ENCODE data around the gene OCLN.
"Not testable (repeated sequence)": the region's sequence is repeated elsewhere in the genome, so short reads cannot be mapped to it uniquely, and the experiment has no call there.

The OCLN gene

DNA sequence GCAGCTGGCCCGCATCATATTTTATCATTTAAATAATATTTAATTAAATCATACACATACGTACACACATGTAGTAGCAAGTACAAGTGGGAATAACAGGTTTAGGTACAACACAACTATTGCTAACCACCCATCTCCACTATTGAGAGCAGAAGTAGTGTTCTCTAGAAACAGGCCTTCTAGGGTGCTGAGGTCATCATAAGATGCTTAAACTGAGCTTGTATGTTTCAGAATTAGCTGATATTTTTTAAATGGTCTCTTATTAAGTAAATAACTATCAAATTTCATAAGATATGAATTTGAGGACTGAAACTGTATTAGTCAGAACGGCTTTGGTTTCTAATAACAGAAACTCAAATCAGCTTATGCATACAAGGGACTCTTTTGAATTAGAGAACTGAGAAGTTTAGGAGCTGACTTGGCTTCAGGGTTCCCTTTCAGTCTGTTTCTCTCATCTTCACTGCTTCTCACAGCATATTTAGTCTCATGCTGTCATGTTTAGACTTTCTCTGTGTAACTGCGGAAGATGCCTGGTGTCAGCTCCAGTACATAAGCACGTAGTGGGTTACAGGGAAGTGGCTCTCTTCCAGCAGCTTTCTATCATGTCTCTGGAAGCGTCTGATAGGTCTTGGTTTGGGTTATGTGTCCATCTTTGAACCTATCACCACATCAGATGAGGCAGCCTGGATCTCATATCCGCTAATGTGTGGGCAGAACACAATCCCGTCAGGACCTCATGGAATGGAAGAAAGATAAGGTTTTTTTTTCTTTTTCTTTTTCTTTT lies 25.0 kb upstream of the OCLN start:
- Histone ChIP-seq H3K27ac (ENCODE audit: low read length) (no peak overlapping the region), H3K9me3 (ENCODE audit: insufficient read depth, low read depth, low read length) (no peaks in the 10 kb centered on the region), H3K4me1 (ENCODE audit: insufficient read depth, low read length) (no peaks in the 10 kb centered on the region), H3K27me3 (ENCODE audit: insufficient read depth, low read length) (no peaks in the 10 kb centered on the region), H3K36me3 (ENCODE audit: insufficient read depth, low read depth, low read length) (no peaks in the 10 kb centered on the region), H3K9ac (ENCODE audit: low read depth, low read length) (no peak overlapping the region), H3K4me3 (ENCODE audit: low read length) (no peak overlapping the region)

DNA sequence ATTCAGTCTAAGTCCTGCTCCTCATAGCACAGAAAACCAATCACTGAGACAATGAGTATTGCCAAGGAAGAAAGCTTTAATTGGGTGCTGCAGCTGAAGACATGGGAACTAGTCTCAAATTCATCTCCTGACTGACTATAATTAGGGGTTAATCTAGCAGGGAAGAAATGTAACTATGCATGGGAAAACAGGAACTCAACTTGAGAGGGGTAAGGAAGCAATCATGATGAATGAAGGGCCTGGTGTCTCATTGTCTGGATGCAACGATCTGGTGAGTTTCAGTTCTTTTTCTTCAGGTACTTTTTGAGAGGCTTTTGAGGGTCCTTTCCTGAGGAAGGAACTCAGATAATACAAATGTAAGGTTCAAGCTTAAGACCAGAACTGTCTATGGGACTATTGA lies 24.0 kb upstream of the OCLN start:
- H3K27ac ChIP-seq (ENCODE audit: low read length): no peak overlapping the region
- H3K36me3 ChIP-seq (ENCODE audit: insufficient read depth, low read depth, low read length): no peaks in the 10 kb centered on the region

DNA sequence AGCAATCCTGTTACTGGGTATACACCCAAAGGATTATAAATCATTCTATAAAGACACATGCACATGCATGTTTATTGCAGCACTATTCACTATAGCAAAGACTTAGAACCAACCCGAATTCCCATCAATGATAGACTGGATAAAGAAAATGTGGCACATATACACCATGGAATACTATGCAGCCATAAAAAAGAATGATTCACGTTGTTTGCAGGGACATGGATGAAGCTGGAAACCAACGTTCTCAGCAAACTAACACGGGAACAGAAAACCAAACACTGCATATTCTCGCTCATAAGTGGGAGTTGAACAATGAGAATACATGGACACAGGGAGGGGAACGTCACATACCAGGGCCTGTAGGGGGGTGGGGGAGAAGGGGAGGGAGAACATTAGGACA lies 21.1 kb upstream of the OCLN start:
- H3K27me3 ChIP-seq (ENCODE audit: insufficient read depth, low read length); H3K36me3 ChIP-seq (ENCODE audit: insufficient read depth, low read depth, low read length); H3K27ac ChIP-seq (ENCODE audit: low read length); H3K4me3 ChIP-seq (ENCODE audit: low read length); H3K4me1 ChIP-seq (ENCODE audit: insufficient read depth, low read length); H3K9ac ChIP-seq (ENCODE audit: low read depth, low read length); H3K9me3 ChIP-seq (ENCODE audit: insufficient read depth, low read depth, low read length): not testable (repeated sequence)

More for the DNA sequence above, 24.0 kb upstream of the OCLN start:
- Histone ChIP-seq H3K9ac (ENCODE audit: low read depth, low read length) (no peak overlapping the region), H3K4me1 (ENCODE audit: insufficient read depth, low read length) (no peaks in the 10 kb centered on the region), H3K9me3 (ENCODE audit: insufficient read depth, low read depth, low read length) (no peaks in the 10 kb centered on the region), H3K27me3 (ENCODE audit: insufficient read depth, low read length) (no peaks in the 10 kb centered on the region), H3K4me3 (ENCODE audit: low read length) (no peak overlapping the region)

DNA sequence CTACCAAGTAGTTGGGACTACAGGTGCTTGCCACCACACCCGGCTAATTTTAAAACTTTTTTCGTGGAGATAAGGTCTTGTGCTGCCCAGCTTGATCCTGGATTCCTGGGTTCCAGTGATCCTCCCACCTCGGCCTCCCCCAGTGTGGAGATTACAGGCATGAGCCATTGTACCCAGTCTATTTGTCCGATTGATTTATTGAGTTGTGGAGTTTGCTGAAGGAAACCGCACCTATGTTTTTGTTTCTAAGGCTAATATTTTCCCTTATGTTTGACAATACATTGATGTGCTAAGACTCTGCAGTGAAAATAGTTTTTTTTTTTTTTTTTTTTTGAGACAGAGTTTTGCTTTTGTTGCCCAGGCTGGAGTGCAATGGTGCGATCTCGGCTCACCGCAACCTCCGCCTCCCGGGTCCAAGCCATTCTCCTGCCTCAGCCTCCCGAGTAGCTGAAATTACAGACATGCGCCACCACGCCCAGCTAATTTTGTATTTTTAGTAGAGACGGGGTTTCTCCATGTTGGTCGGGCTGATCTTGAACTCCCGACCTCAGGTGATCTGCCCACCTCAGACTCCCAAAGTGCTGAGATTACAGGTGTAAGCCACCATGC lies 20.0 kb upstream of the OCLN start:
- H3K9me3 ChIP-seq (ENCODE audit: insufficient read depth, low read depth, low read length); H3K27ac ChIP-seq (ENCODE audit: low read length); H3K4me3 ChIP-seq (ENCODE audit: low read length); H3K9ac ChIP-seq (ENCODE audit: low read depth, low read length); H3K4me1 ChIP-seq (ENCODE audit: insufficient read depth, low read length); H3K36me3 ChIP-seq (ENCODE audit: insufficient read depth, low read depth, low read length); H3K27me3 ChIP-seq (ENCODE audit: insufficient read depth, low read length): not testable (repeated sequence)

DNA sequence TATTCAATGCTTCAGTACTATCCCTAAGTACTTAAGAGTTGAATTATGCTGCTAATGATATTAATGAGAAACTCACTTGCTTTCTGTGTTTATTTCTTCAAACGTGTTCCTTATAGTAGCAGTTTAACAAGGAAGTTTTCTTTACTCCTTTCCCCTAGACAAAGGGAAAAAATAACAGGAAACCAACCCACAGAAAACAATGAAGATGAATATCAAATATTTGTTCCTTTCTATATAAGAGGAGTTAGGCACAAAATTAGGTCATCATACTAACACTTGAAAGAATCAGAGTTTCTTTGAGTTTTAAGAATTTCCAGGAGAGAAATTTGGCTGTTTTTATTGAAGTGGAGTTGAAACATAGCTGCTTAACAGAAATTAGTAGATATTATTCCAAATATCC lies 15.4 kb upstream of the OCLN start:
- Histone ChIP-seq H3K9me3 (ENCODE audit: insufficient read depth, low read depth, low read length) (no peaks in the 10 kb centered on the region), H3K36me3 (ENCODE audit: insufficient read depth, low read depth, low read length) (no peaks in the 10 kb centered on the region), H3K9ac (ENCODE audit: low read depth, low read length) (no peak overlapping the region), H3K27me3 (ENCODE audit: insufficient read depth, low read length) (no peaks in the 10 kb centered on the region), H3K4me3 (ENCODE audit: low read length) (no peak overlapping the region), H3K4me1 (ENCODE audit: insufficient read depth, low read length) (no peaks in the 10 kb centered on the region), H3K27ac (ENCODE audit: low read length) (no peak overlapping the region)

DNA sequence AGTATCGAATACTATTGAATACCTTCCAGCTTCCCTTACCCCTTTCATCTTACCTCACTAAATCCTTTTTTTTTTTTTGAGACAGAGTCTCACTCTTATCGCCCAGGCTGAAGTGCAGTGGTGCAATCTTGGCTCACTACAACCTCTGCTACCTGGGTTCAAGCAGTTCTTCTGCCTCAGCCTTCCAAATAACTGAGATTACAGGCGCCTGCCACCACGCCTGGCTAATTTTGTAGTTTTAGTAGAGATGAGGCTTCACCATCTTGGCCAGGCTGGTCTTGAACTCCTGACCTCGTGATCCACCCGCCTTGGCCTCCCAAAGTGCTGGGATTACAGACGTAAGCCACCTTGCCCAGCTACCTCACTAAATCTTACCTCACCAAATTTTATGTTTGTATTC lies 14.3 kb upstream of the OCLN start:
- H3K9me3 ChIP-seq (ENCODE audit: insufficient read depth, low read depth, low read length); H3K27me3 ChIP-seq (ENCODE audit: insufficient read depth, low read length); H3K27ac ChIP-seq (ENCODE audit: low read length); H3K4me1 ChIP-seq (ENCODE audit: insufficient read depth, low read length); H3K9ac ChIP-seq (ENCODE audit: low read depth, low read length); H3K36me3 ChIP-seq (ENCODE audit: insufficient read depth, low read depth, low read length); H3K4me3 ChIP-seq (ENCODE audit: low read length): not testable (repeated sequence)

DNA sequence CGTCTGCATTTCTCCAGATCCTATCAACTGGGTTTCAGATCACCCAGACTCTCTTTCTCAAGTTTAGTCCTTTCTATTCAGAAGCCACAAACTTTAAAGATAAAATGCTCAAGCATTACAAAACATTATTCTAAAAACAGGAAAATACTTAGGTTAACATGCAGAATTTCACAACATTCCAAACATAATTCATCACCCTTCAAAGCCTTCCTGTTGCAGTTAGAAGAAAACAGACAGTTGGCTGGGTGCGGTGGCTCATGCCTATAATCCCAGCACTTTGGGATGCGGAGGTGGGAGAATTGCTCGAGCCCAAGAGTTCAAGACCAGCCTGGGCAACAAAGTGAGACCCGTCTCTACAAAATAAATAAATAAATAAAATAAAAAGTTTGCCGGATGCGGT lies 7.7 kb upstream of the OCLN start:
- no peak overlapping the region for H3K4me3 ChIP-seq (ENCODE audit: low read length)

DNA sequence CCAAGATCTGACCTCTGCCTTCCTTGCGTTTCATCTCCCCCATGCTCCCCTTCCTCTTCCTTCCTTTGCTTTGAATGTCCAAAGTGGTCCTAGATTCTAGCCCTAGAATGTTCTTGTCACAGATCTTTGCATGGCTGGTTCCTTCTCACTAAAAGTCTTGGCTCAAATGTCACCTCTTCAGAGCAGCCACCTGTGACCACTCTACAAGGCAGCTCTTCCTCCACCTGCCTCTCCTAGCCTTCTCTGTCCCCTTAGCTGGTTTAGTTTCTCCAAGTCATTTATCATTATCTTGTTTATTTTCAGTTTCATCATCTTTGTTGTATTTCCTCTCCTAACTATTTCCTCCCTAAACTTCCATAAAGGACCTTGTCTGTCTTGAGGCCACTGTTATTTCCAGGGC lies 7.1 kb upstream of the OCLN start:
- Histone ChIP-seq H3K4me1 (ENCODE audit: insufficient read depth, low read length) (no peaks in the 10 kb centered on the region), H3K9me3 (ENCODE audit: insufficient read depth, low read depth, low read length) (no peaks in the 10 kb centered on the region), H3K9ac (ENCODE audit: low read depth, low read length) (no peak overlapping the region), H3K36me3 (ENCODE audit: insufficient read depth, low read depth, low read length) (no peaks in the 10 kb centered on the region), H3K27ac (ENCODE audit: low read length) (no peak overlapping the region), H3K27me3 (ENCODE audit: insufficient read depth, low read length) (peaks cover under 1% of the 10 kb centered on the region; the same call in 1 of the 2 replicates), H3K4me3 (ENCODE audit: low read length) (no peak overlapping the region)

More for the DNA sequence above, 7.7 kb upstream of the OCLN start:
- Histone ChIP-seq H3K27ac (ENCODE audit: low read length) (no peak overlapping the region), H3K36me3 (ENCODE audit: insufficient read depth, low read depth, low read length) (no peaks in the 10 kb centered on the region), H3K4me1 (ENCODE audit: insufficient read depth, low read length) (no peaks in the 10 kb centered on the region), H3K9me3 (ENCODE audit: insufficient read depth, low read depth, low read length) (no peaks in the 10 kb centered on the region), H3K27me3 (ENCODE audit: insufficient read depth, low read length) (no peaks in the 10 kb centered on the region), H3K9ac (ENCODE audit: low read depth, low read length) (no peak overlapping the region)

DNA sequence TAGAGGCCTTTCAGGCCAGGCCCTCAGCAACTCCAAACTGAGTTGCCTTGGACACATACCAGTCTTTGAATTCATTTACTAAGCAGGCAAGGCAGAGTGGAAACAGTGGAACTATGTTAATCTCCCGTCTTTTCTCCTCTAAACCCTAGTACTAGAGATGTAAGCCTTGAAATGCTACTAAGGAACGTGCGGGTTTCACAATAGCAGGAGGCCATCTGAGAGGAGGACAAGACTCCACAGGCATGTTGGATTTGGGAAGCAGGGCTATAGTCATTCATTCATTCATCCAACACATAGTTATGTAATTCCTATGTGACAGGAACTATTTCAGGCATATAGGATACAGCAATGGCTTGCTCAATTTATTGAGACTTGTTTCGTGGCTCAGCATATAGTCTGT lies 3.3 kb upstream of the OCLN start:
- Histone ChIP-seq H3K9me3 (ENCODE audit: insufficient read depth, low read depth, low read length) (no peaks in the 10 kb centered on the region), H3K27ac (ENCODE audit: low read length) (no peak overlapping the region), H3K9ac (ENCODE audit: low read depth, low read length) (no peak overlapping the region), H3K36me3 (ENCODE audit: insufficient read depth, low read depth, low read length) (no peaks in the 10 kb centered on the region), H3K4me1 (ENCODE audit: insufficient read depth, low read length) (no peaks in the 10 kb centered on the region), H3K27me3 (ENCODE audit: insufficient read depth, low read length) (peaks cover 21% of the 10 kb centered on the region; the same call in 1 of the 2 replicates), H3K4me3 (ENCODE audit: low read length) (no peak overlapping the region)

DNA sequence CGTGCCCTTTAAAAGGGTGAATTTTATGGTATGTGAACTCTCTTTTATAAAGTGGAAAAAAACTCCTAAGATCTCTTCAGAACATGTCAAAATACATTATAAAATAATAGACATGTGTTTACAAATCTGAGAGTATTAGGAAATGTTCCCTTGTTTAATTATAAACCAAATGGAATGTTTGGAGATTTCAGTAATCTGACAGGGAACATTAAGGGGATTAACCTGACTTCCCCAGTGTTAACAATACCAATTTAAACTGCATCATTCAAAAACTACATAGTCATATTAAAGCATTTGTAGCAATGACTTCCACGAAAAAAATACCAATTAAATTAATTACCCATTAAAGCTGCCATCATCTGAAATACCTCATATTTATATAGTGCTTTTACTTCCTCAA lies 1.6 kb upstream of the OCLN start:
- Histone ChIP-seq H3K27ac (ENCODE audit: low read length) (no peak overlapping the region), H3K4me1 (ENCODE audit: insufficient read depth, low read length) (peaks cover 8% of the 10 kb centered on the region; the same call in 1 of the 2 replicates), H3K9me3 (ENCODE audit: insufficient read depth, low read depth, low read length) (no peaks in the 10 kb centered on the region), H3K4me3 (ENCODE audit: low read length) (no peak overlapping the region), H3K27me3 (ENCODE audit: insufficient read depth, low read length) (peaks cover 21% of the 10 kb centered on the region; the same call in 1 of the 2 replicates), H3K36me3 (ENCODE audit: insufficient read depth, low read depth, low read length) (no peaks in the 10 kb centered on the region), H3K9ac (ENCODE audit: low read depth, low read length) (no peak overlapping the region)

DNA sequence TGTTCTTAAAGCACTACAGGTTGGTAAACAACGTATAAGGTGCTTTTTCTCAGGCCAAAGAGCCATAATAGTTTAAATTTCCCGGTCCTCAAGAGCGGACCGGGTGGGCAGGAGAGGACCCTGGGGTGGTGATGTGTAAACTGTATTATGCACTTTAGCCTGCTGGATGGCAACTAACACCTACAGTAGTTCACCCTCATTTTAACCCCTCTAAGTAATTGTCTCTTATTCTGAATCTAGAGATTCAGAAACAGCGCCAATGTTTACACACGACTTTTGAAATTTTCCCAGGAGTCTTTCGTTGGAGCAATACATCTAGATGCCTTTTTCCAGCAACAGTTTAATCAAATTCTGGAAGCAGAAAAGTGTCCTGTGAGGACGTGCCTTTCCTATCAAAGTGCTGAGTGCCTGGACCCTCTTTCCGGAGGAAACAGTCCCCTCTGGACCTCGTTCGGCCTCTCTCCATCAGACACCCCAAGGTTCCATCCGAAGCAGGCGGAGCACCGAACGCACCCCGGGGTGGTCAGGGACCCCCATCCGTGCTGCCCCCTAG lies 676 bp upstream of the OCLN start:
- Histone ChIP-seq H3K36me3 (ENCODE audit: insufficient read depth, low read depth, low read length) (no peaks in the 10 kb centered on the region), H3K4me1 (ENCODE audit: insufficient read depth, low read length) (peaks cover 8% of the 10 kb centered on the region; the same call in 1 of the 2 replicates), H3K27me3 (ENCODE audit: insufficient read depth, low read length) (peaks cover 21% of the 10 kb centered on the region; the same call in 1 of the 2 replicates), H3K9me3 (ENCODE audit: insufficient read depth, low read depth, low read length) (no peaks in the 10 kb centered on the region), H3K9ac (ENCODE audit: low read depth, low read length) (peak overlapping the region; percentile 87; the same call in 1 of the 2 replicates), H3K4me3 (ENCODE audit: low read length) (peak overlapping the region; percentile 79), H3K27ac (ENCODE audit: low read length) (no peak overlapping the region)

DNA sequence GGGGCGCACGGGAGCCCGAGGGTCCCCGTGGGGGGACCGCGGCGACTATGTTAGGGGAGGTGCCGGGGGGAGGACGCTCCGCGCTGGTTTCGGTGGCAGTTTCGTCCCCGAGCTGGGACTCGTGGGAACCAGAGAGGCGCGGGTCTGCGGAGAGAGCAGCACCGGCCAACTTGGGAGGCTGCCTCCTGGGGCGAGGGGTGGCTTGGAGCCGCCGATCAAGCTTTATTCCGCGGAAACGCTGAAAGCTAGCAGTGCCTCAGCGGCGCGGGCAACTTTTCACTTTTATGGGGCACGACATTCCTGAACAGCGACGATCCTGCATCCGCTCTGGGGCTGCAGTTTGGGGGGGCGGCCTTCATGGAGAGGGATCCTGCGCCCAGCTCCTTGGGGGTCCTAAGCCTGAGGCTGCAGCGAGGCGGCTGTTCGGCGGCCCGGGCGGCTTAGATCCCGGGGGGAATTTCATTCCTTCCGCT lies 369 bp downstream of the OCLN start:
- no peaks in the 10 kb centered on the region for H3K36me3 ChIP-seq (ENCODE audit: insufficient read depth, low read depth, low read length)
- no peaks in the 10 kb centered on the region for H3K9me3 ChIP-seq (ENCODE audit: insufficient read depth, low read depth, low read length)
- peaks cover 21% of the 10 kb centered on the region; the same call in 1 of the 2 replicates for H3K27me3 ChIP-seq (ENCODE audit: insufficient read depth, low read length)
- peak overlapping the region; percentile 87 for H3K9ac ChIP-seq (ENCODE audit: low read depth, low read length)
- peak overlapping the region; percentile 48 for H3K27ac ChIP-seq (ENCODE audit: low read length)
- H3K4me1 ChIP-seq (ENCODE audit: insufficient read depth, low read length): peaks cover 8% of the 10 kb centered on the region; the same call in 1 of the 2 replicates
- peak overlapping the region; percentile 79 for H3K4me3 ChIP-seq (ENCODE audit: low read length)

Data from iPS-20b (cell line).